HG03066 (cell line): ENCODE measurements around the gene TRMT2A.

Experiments
- ATAC-seq: cut with Tn5 transposase; IDR thresholded peaks from one replicate; pipeline ENCODE4 v1.9.1; 2021; ENCODE audit warnings: low read depth; ENCODE audit not compliant: unreplicated experiment

Gene TRMT2A

GRCh38 chr22:20149257-20150250 lies 32.5 kb upstream of the TRMT2A start:
- no peak for ATAC-seq

GRCh38 chr22:20148414-20148813 lies 31.4 kb upstream of the TRMT2A start:
- ATAC-seq, result no peak

- no peak for ATAC-seq
These were observed 30.4 kb upstream of the TRMT2A start for GRCh38 chr22:20147237-20147988.

GRCh38 chr22:20146777-20147176 lies 29.8 kb upstream of the TRMT2A start:
- ATAC-seq, result no peak

GRCh38 chr22:20145832-20146223 lies 28.8 kb upstream of the TRMT2A start:
- no peak for ATAC-seq

GRCh38 chr22:20145206-20145831 lies 28.3 kb upstream of the TRMT2A start:
- ATAC-seq, result no peak

GRCh38 chr22:20143883-20144665 lies 27.0 kb upstream of the TRMT2A start:
- ATAC-seq, result no peak

- ATAC-seq, result no peak
These were observed 25.9 kb upstream of the TRMT2A start for GRCh38 chr22:20142711-20143621.

- ATAC-seq, result no peak
These were observed 24.4 kb upstream of the TRMT2A start for GRCh38 chr22:20141186-20142077.

- ATAC-seq, result no peak
These were observed 23.5 kb upstream of the TRMT2A start for GRCh38 chr22:20140521-20140964.

- ATAC-seq, result no peak
These were observed 23.1 kb upstream of the TRMT2A start for GRCh38 chr22:20140107-20140445.

GRCh38 chr22:20139391-20140106 lies 22.5 kb upstream of the TRMT2A start:
- no peak for ATAC-seq

GRCh38 chr22:20138868-20139267 lies 21.8 kb upstream of the TRMT2A start:
- ATAC-seq, result no peak

- no peak for ATAC-seq
These were observed 21.4 kb upstream of the TRMT2A start for GRCh38 chr22:20138417-20138738.

- ATAC-seq, result no peak
These were observed 20.8 kb upstream of the TRMT2A start for GRCh38 chr22:20137671-20138416.

- ATAC-seq, result no peak
These were observed 20.1 kb upstream of the TRMT2A start for GRCh38 chr22:20137113-20137512.

- no peak for ATAC-seq
These were observed 19.5 kb upstream of the TRMT2A start for GRCh38 chr22:20136603-20136873.
